Measurements from ENCODE around the gene MCTP2. TPM values are rescaled to one million over a fixed set of nuclear protein-coding genes. Genes with fewer than 3 reads are reported as not detected.

The MCTP2 gene
- total and polyA plus RNA-seq, 2 of the 13 experiments (the other 11 are each of a cell fraction or from before 2014, with no cell fraction given), result 5.1 to 8.6 TPM

DNA sequence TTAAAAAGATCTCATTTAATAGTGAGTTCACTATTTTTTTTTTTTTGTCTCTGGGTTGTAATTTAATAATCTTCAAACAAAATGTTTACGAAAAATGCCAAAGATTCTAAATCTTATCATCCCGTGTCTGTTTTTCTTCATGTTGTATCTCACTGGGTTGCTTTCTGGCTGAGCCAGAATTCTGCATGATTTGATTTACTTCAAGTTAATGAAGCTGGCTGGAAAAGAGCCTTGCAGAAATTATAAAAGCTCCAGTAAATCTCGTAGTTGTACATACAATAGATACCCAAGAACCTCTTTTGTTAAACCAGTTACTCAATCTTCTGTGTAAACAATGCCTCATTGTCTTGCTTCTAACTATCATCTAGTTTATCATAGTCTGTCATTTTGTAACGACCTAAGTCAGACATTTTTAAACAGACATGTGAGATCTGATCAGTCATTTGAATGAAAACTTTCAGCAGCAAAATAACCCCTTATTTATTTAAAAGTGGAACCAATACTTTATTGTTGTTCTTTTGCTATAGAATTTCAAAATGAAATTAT lies 249.0 kb downstream of the MCTP2 start (continued):
- TF ChIP-seq USF2 (IDR thresholded peaks at IDR 0.05; ENCODE audit: low read depth, low read length) (no peak), USF2 (CRISPR knock-in tag; IDR thresholded peaks at IDR 0.05; ENCODE audit: borderline replicate concordance) (no peak), KDM6A (CRISPR knock-in tag; IDR thresholded peaks at IDR 0.05; ENCODE audit: low read depth) (no peak), GLMP (CRISPR knock-in tag; IDR thresholded peaks at IDR 0.05; ENCODE audit: borderline replicate concordance) (no peak), ZNF451 (CRISPR knock-in tag; IDR thresholded peaks at IDR 0.05) (no peak), ZNF605 (CRISPR knock-in tag; IDR thresholded peaks at IDR 0.05) (no peak), STAT5B (CRISPR knock-in tag; IDR thresholded peaks at IDR 0.05) (no peak), POLR2A (IDR thresholded peaks at IDR 0.05; ENCODE audit: insufficient read depth in 1 of 2, low read depth in 2 of 2, low read length in 2 of 2) (no peak), RAD51 (IDR thresholded peaks at IDR 0.05; ENCODE audit: borderline replicate concordance) (no peak)

- Histone ChIP-seq H4K20me1 (ENCODE audit: insufficient read depth, low read length) (no peaks in the 10 kb centered on the region), H3K27me3 (ENCODE audit: control insufficient read depth in 1 of 2, insufficient read depth in 2 of 2, low read length in 2 of 2) (no peaks in the 10 kb centered on the region), H3K4me1 (ENCODE audit: insufficient read depth, low read length) (no peaks in the 10 kb centered on the region), H2AFZ (ENCODE audit: low read length) (no peak overlapping the region), H3K27ac (ENCODE audit: extremely low read length, insufficient read depth, low read length) (no peak overlapping the region), H3K4me3 (replicated peaks in 1 of 3; ENCODE audit: insufficient read depth in 1 of 3, low read depth in 2 of 3, low read length in 3 of 3) (no peak overlapping the region), H3K9ac (ENCODE audit: insufficient read depth, low read depth, low read length) (no peak overlapping the region), H3K36me3 (replicated peaks in 1 of 2; ENCODE audit: control insufficient read depth in 1 of 2, insufficient read depth in 2 of 2, low read length in 2 of 2) (no peaks in the 10 kb centered on the region), H3K9me3 (ENCODE audit: low read length) (peaks cover 39% of the 10 kb centered on the region; the same call in 1 of the 2 replicates), H3K4me2 (ENCODE audit: low read depth, low read length) (no peak overlapping the region), H3K79me2 (ENCODE audit: insufficient read depth, low read length) (no peaks in the 10 kb centered on the region)
- ATAC-seq (no peak), FAIRE-seq (no peak), DNase-seq (ENCODE audit: low spot score) (no peak)
- no TSS peak for BruUV-seq (replicated peaks)
- CTCF ChIA-PET (ENCODE audit: low intra/inter-chr PET ratio, low total read pairs), result no interaction called here
- TF ChIP-seq CBFB (CRISPR knock-in tag; IDR thresholded peaks at IDR 0.05) (no peak), ATF1 (CRISPR knock-in tag; IDR thresholded peaks at IDR 0.05) (no peak), NFKB2 (CRISPR knock-in tag; IDR thresholded peaks at IDR 0.05; ENCODE audit: borderline replicate concordance) (no peak), ZNF672 (CRISPR knock-in tag; IDR thresholded peaks at IDR 0.05) (no peak), RAD21 (CRISPR knock-in tag; IDR thresholded peaks at IDR 0.05) (no peak), IRX3 (CRISPR knock-in tag; IDR thresholded peaks at IDR 0.05; ENCODE audit: borderline replicate concordance, low read depth) (no peak)
- intact Hi-C loops (cut with micrococcal nuclease; ENCODE audit: unreplicated experiment) (no loop called here), in situ Hi-C loops (cut with HindIII; ENCODE audit: extremely low pct_ligation_motif_present, low pct_unique_long_range_greater_than_20kb) (no loop called here)
- 20% methylated on average over 1 of the region's 3 CpGs for WGBS (ENCODE audit: low lambda C conversion rate)
- POLR2A ChIA-PET, result no interaction called here
Observed at GRCh38 chr15:94485148-94485719, 253.9 kb downstream of the MCTP2 start.

All from HepG2 (cell line).